PC-3 (cell line): ENCODE results near the gene DGAT2.

ENCODE experiments used
- EZH2 ChIP-seq: fragments of 300-600 bp; sonication (generic); IDR thresholded peaks from one replicate; pipeline ENCODE4 v1.6.1; 2017; ENCODE audit warnings: antibody characterized with exemption, mild to moderate bottlenecking, low read length; ENCODE audit not compliant: unreplicated experiment
- EZH2phosphoT487 ChIP-seq: fragments of 300-600 bp; sonication (generic); IDR thresholded peaks from 2 replicates; pipeline ENCODE4 v1.6.1; 2018; ENCODE audit warnings: mild to moderate bottlenecking, antibody characterized with exemption, low read length, borderline replicate concordance
- TF ChIP-seq, protein P1 (sequence below): fragments of 300-600 bp; sonication (generic); conservative IDR thresholded peaks from 2 replicates; pipeline ENCODE4 v1.5.1; 2017; ENCODE audit warnings: antibody characterized with exemption, low read depth, mild to moderate bottlenecking, low read length

DNA sequence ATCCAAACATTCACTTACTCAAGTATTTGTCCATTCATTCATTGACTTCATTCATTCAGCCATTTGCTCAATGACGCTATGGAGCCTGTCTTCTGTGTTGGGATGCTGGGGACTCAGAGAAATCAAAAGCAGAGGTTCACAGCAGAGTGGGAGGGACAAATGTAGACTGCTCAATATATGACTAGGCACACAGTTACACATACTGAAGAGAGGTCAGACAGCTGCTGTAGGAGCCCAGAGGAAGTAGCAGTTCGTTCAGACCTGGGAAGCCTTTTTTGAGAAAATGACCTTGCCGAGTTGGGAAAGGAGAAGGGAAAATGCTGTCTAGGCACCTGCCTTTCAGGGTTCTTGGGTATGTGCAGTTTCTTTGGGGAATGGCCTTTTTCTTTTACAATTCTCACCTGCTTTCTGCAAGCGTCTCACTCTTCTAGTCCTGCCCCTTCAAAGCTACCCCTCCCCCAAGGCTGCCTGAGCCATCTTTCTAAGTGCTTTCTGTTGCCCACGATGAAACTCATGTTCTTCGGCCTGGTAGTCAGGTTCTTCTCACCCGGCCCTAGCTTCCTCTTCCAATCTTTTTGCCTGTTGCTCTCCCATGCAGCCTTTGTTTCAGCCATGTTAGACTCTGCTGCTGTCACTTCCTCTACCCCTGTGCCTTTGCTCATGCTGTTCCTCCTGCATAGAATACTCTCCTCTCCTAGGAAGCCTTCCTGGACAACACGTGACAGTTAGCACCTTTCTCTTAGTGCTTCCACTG is 42.2 kb downstream of the DGAT2 start:
- TF ChIP-seq, protein P1, sequence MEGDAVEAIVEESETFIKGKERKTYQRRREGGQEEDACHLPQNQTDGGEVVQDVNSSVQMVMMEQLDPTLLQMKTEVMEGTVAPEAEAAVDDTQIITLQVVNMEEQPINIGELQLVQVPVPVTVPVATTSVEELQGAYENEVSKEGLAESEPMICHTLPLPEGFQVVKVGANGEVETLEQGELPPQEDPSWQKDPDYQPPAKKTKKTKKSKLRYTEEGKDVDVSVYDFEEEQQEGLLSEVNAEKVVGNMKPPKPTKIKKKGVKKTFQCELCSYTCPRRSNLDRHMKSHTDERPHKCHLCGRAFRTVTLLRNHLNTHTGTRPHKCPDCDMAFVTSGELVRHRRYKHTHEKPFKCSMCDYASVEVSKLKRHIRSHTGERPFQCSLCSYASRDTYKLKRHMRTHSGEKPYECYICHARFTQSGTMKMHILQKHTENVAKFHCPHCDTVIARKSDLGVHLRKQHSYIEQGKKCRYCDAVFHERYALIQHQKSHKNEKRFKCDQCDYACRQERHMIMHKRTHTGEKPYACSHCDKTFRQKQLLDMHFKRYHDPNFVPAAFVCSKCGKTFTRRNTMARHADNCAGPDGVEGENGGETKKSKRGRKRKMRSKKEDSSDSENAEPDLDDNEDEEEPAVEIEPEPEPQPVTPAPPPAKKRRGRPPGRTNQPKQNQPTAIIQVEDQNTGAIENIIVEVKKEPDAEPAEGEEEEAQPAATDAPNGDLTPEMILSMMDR, result no peak
- TF ChIP-seq EZH2, result no peak
- TF ChIP-seq EZH2phosphoT487, result no peak
